DMS114 treated with DMSO at 0.1 percent for 48 hours (cell line): ENCODE data around the gene DLGAP1.
"Not testable (repeated sequence)": the region's sequence is repeated elsewhere in the genome, so short reads cannot be mapped to it uniquely, and the experiment has no call there.

Source experiments
- DNase-seq: peaks from one replicate; lab custom pipeline; 2025; ENCODE audit not compliant: unreplicated experiment; lab: John Stamatoyannopoulos, UW

Gene DLGAP1

DNA sequence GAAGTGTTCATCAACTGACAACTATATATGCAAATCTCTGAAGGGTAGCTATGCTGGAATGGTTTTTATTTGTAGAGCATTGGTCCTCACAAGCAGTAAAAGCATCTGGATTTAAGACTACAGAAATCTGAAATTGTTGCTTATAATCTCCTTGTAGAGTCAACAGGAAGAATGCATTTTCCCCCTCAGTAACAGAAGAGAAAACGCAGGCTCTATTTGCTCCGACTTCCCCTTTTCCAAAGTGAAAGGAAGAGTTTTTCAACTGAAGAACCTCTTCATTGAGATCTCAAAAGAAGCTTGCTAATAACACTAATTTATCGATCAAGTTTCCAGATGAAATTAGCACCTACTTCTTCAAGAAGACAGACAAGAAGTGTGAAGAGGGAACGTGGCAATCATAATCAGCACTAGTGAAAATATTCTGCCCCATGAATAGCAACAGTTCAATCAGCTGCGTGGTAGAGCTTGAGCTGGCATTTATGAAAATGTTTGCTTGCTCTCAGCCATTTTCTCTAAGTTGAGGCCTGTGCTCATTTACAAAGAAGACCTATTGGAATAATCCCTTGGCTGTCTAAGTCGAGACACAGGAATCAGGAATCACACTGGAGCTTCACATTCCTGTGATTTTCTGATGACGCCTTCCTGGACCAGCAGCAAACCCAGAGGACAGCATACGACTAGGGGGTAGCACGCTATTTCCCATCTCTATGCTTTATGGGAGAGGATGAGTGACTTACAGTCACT lies 961.4 kb downstream of the DLGAP1 start:
- no peak for DNase-seq

DNA sequence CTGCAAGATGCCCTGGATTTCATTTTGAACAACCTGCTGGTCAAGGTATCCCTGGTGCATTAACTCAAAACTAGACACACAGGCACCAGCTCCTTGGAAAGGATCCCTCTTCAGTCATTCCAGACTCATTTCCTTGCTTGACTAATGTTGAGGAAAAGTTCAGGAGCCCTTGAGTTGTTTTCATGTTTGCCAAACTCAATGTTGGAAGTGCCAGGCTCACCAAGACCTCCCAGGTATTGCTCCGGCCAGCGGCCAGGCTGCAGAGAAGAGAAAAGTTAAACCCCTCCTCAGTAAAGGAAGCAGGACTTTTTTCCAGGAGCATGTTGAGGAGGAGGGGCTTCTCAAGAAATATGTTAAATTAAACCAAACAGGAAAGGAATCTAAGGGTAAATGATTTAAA lies 962.4 kb downstream of the DLGAP1 start:
- no peak for DNase-seq

DNA sequence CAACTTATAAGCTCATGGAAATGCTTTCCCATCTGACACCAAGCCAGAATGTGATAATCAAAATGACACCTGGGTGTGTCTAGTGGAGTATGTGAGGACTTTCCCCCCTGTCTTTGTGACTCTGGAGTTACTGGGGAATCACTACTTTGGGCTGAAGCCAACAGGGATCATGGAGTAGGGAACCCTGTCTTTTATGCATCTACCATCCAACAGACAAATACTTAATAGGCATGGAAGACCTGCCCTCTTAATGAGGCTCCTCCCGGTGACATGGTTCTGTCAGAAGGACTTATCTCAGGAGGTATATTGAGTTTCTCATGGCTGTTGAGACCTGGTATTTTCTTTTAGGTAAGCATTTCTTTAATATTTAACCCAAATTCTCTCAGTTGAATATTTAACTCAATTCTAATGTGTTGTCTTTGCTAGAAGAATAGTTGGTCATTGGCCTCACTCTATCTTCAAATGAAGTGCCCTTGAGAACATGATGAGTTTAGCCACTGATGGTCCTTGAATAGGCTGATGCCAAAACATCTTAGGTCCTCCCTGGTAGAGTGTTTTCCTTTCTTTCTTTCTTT lies 963.0 kb downstream of the DLGAP1 start:
- no peak for DNase-seq

DNA sequence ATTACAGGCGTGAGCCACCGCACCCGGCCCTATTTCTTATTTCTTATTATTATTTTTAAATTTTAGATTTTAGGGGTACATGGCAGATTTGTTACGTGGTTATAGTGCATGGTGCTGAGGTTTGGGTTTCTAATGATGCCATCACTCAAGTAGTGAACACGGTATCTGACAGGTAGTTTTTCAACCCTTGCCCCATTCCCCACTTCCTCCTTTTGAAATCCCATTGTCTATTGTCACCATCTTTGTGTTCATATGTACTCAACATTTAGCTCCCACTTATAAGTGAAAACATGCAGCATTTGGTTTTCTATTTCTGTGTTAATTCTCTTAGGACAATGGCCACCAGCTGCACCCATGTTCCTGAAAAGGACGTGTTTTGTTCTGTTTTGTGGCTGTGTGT lies 965.6 kb downstream of the DLGAP1 start:
- DNase-seq = no peak

DNA sequence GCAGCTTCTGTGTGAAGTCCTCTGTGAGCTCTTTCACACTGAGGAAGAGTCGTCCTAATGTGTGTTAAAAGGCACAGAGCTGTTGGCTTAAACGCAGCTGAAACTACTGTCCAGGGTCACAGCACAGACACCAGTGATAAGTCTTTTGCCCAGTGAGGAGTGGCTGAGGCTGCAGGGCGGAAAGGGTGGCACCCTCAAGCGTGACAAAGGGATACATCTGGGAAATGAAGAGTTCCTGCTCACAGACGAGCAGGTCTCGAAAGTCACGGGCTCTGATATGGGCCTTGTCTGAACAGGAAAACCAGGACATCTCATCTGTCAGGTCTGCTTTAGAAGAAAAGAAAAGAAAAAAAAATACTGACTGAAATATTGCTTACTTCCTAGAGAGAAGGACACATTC lies 968.6 kb downstream of the DLGAP1 start:
- DNase-seq = no peak

DNA sequence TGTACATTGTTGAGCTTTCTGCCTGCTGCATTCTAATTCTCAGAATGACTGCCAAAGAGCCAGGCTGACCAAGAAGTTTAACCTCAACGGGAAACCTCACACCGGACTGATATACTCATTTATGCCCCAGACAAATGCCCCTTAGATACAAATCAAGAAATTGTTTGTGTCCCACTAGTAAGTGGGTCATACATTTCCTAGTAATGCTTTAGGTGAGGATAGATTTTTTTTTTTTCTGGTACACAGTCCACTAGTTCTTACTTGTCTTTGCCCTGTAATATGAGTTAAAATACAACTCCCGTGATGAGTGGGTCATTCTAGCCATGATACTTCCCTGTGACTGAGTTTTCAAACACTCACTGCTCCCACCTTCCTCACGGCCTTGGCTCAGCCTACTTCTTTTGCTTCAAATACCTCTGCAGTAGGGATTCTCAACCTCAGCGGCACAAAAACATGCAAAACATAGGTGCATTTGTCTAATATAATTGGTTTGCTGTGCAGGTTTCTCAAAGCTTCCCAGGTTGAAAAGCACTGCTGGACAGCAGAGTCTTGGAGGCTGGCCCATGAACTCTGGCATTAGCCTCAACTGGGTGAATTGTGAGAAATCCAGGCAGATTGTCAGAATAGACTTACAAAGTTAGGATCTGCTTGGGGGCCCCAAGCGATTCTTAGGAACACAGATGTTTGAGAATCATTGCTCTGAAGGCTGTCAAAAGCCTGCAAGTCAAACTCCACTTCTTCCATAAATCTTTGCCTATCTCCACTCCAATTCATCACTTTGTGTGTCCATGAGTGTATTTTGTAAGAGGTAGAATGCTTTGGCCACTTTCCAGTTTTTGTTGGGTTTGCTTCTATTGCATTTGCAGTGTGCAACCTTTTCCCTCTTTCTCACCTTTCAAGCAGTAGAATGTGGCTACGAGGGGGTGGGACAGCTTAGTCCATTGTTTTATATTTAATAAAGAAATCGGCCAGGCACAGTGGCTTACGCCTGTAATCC lies 969.7 kb downstream of the DLGAP1 start:
- DNase-seq = no peak

DNA sequence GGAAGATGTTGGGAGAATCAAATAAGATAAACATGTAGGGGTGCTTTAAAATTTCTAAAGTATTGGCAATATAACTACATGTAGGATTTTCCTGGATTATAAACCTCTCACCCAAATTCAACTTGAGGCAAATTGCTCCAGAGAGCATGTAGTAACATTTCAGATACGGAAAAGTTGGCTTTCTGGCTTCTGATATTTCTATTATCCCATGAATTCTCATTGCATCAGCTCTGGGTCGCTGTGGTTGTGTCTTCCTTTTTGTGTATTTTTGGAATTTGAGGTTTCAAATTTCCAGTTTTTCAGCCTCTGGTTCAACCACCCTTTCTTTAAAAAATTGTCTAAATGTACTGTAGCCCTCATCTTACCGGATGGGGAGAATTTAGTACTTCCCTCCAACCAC lies 972.8 kb downstream of the DLGAP1 start:
- no peak for DNase-seq

DNA sequence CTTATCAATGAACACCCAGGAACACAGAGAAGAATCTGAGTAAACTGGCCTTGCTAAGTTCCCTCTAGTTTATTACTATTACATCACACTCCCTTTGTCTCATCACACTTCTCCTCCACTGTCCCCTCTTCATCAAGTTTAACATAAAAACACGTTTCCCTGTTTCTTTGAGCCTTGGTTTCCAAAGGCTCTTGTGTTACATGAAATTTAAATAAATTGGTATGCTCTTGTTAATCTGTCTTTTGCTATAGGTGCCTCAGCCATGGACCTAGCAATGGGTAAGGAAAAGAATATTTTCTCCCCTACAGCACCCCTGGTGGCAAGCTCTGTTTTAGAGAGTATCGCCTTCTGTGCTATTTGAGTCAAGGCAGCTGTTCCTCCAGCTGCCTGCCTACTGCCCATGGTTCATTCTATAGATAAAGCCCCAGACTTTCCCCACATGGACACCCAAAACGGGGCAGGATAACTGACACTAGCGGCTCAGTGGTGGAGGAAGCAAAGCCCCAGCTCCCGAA lies 973.4 kb downstream of the DLGAP1 start:
- no peak for DNase-seq

DNA sequence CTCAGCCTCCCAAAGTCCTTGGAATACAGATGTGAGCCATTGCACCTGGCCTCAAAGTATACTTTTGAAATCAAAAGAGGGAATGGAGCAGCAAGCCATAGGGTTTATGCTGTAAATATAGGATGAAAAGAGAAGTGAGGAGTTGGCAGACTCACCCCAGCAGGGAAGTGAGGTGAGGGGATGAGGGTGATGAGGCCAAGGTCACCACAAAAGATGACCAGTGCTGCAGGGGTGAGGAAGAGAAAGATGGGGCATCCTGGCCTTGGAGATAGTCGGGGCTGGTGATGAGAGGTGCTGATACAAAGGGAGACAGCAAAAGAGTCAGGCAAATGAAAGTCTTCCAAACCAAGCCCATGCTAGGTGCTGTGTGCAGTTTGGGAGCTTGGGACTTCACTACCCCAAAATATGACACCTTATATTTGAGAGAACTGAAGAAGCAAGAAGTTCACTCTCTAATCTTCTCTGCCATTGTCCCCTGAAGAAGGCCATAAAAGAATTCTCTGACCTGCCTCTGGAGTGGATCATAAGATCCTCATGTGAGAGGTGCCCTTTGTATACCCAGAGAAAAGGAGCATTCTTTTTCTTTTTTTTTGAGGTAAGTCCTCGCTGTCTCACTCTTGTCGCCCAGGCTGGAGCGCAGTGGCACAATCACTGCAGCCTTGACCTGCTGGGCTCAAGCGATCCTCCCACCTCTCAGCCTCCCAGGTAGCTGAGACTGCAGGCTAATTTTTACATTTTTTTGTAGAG lies 974.1 kb downstream of the DLGAP1 start:
- DNase-seq = no peak

DNA sequence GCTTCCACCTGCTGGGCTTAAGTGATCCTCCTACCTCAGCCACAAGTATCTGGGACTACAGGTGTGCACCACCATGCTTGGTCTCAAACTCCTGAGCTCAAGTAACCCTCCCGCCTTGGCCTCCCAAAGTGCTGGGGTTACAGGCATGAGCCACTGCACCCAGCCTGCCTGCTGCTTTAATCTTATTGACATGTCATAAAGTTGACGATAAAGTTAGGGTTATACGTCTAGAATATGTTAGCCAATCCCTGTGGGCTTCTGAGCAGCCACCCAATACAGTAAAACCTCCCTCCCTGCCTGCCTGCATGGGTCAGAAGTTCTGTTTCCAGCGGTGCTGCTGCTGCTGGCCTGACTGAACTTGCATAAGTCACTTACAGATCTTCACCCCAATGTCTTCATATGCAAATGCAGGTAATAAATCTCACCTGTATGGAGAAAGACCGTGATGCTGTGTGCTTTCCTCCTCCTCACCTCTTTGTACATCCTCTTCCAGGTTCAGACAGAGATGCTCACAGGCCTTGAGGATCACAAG lies 975.1 kb downstream of the DLGAP1 start:
- no peak for DNase-seq

DNA sequence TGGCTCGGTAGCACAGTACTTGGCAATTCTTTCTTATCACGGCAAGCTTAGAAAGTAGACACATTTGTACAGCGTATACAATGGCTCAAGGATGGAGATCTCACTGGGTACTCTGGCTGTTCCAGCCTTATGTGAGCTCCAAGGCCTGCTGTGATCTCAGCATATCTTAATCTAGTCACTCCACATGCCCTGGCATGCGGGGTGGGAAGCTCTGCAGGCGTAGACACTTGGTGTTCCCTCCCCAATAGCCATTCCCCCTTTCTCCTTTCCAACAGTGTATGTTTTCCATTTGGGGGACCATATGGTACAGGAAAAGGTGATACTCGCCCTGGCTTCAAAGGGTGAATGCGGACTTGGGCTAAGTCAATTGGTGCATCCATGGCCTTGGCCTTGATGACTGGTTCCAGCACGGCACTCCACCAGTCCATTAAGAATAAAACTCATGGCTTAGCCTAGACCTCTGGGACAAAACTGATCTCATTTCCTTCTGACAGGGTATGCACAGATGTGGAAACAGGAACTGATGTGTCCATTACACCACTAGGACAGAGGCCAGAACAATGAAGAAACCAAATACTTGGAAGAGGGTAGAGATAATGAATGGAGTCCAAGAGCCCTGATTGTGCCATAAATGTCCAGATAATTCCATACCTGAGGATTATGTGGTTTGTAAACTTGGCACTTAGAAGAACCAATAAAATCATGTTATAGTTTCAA lies 976.7 kb downstream of the DLGAP1 start:
- DNase-seq = no peak

DNA sequence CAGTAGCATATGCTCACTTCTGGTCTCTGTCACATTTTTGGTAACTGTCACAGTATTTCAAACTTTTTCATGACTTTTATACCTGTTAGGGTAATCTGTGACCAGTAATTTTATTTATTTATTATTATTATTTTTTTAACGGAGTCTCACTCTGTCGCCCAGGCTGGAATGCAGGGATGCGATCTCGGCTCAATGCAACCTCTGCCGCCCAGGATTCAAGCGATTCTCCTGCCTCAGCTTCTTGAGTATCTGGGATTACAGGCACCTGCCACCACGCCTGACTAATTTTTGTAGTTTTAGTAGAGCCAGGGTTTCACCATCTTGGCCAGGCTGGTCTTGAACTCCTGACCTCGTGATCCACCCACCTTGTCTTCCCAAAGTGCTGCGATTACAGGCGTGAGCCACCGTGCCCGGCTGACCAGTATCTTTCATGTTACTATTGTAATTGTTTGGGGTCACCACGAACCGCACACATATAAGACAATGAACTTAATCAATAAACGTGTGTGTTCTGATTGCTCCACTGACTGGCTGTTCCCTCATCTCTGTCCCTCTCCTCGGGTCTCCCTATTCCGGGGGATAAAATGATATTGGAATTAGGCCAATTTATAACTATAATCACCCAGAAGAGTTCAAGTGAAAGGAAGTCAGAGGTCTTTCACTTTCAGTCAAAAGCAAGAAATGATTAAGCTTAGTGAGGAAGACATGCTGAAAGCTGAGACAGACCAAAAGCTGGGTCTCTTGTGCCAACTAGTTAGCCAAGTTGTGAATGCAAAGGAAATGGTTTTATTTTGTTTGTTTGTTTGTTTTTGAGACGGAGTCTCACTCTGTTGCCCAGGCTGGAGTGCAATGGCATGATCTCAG lies 982.2 kb downstream of the DLGAP1 start:
- DNase-seq = no peak

DNA sequence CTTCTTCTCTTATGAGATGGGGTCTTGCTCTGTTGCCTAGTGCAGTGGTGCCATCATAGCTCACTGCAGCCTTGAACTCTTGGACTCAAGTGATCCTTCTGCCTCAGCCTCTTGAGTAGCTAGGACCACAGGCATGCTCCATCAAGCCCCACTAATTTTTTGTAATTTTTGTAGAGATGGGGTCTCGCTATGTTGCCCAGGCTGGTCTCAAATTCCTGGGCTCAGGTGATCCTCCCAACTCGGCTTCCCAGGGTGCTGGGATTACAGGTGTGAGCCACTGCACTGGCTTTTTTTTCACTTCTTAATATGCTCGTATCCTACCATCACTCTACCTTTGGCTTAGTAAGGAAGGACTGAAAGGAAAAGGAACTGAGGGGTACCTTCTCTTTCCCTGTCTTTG lies 983.0 kb downstream of the DLGAP1 start:
- DNase-seq = not testable (repeated sequence)

DNA sequence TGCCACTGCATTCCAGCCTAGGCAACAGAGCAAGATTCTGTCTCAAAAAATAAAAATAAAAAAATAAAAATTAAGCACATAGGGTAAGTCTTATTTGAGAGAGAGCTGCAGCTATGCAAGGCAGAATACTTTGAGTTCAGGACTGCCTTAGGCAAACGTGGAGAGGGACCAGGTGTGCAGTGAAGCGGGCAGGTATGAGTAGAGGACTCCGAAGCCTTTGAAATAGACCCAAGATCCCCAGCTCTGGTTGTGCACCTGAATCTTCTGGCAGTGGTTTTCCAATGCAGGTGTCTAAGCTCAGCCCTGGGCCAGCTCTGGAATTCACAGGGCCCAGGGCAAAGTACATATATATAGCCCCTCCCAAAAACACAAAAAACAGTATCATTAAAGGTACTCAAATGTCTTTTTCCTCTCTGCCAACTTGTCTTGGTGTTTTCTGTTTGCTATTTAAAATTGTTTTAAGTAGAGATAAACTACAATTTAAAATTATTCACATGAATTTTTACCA lies 983.9 kb downstream of the DLGAP1 start:
- no peak for DNase-seq

DNA sequence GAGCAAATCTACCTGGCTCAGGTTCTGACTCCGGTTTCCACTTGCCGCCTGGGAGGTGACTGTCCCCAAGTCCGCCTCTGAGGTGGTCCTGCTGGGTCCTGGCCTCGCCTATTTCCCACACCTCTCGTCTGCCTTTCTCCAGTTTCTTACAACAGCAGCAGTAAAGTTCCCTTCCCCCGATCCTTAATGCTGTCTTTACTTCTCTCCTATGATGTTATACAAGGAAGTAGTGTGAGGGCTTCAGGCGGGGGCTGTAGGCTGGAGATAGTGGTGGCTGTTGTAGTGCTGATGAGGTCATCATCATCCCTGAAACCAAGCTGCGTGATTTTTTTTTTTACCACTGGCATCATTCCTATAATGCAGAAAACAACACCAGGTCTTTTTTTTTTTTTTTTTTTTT lies 986.3 kb downstream of the DLGAP1 start:
- DNase-seq = no peak

DNA sequence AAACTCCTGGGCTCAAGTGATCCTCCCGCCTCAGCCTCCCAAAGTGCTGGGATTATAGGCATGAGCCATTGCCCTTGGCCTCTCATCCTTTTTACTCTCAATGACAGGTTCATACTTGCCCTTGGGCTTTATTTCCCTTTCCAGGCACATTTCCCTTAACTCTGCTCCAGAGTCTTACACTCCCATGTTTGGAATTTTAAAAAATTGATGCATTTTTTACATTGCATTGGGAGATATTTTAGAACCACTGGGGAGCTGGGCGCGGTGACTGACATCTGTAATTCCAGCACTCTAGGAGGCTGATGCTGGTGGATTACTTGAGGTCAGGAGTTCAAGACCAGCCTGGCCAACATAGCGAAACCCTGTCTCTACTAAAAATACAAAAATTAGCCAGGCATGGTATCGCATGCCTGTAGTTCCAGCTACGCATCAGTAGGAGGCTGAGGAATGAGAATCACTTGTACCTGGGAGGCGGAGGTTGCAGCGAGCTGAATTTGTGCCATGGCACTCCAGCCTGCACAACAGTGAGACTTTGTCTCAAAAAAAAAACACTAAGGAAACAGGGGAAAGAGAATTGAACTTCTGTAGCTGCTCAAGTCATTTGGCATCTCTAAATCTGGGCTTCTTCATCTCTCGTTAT lies 986.9 kb downstream of the DLGAP1 start:
- DNase-seq = no peak

DNA sequence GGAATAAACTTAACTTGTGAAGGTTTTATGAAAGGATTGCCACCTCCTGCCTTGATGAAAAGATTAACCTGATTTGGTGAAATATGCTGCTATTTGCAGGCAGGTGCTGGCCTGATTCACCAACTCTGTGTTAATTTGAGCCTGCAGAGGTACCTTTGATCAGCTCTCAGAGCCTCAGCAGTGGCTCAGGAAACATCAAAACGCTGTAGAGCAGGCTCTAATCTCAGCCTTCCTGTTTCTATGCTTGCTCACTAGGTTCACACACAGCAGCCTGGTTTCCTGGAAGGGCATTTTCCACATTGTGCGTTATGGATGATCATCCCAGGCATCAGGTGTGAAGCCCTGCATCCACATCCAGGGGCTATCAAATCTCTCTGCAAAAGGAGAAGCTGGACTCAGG lies 988.2 kb downstream of the DLGAP1 start:
- no peak for DNase-seq

DNA sequence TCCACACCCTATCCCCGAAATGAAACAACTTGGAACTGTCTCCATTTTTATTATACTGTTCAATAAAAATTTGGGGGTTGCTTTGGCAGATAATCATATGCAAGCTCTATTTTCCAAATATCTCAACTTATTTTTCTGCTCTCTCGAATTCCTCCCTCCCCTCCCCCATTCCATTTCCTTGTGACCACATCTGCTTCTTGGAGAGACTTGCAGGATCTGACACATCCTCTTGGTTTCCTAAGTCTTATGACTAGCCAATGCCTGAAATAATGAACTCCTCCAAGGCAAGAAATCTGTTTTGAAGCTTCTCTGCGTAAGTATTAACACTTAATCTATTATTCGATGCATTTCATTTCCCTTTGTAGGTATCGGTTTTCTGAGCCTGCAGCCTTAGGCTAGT lies 989.1 kb downstream of the DLGAP1 start:
- no peak for DNase-seq
